Stomach smooth muscle (tissue), 2 donors: ENCODE results near the gene FAM9A.
"Not testable (repeated sequence)": the region's sequence is repeated elsewhere in the genome, so short reads cannot be mapped to it uniquely, and the experiment has no call there.

Experiments used
- H3K27ac ChIP-seq: one replicate; pipeline ENCODE4 v1.7.0; 2013; ENCODE audit warnings: mild to moderate bottlenecking, low read length, inconsistent platforms
- H3K27me3 ChIP-seq, 2 donors: one replicate each; pipeline ENCODE4 v1.7.0; 2013; ENCODE audit warnings: low read length in 2 of 2; ENCODE audit not compliant: insufficient read depth in 2 of 2, control insufficient read depth in 1 of 2
- H3K36me3 ChIP-seq, 2 donors: one replicate each; pipeline ENCODE4 v1.7.0; 2013; ENCODE audit warnings: low read length in 2 of 2; ENCODE audit not compliant: control insufficient read depth in 2 of 2, insufficient read depth in 2 of 2
- H3K4me1 ChIP-seq: one replicate; pipeline ENCODE4 v1.7.0; 2013; ENCODE audit warnings: low read length; ENCODE audit not compliant: control insufficient read depth, insufficient read depth
- H3K4me3 ChIP-seq, 2 donors: one replicate each; pipeline ENCODE4 v1.7.0; 2013; ENCODE audit warnings: low read length in 2 of 2
- H3K9ac ChIP-seq, 2 donors: one replicate each; pipeline ENCODE4 v1.7.0; 2013; ENCODE audit warnings: low read length in 2 of 2, mild to moderate bottlenecking in 1 of 2
- H3K9me3 ChIP-seq, 2 donors: one replicate each; pipeline ENCODE4 v1.7.0; 2013; ENCODE audit warnings: low read length in 2 of 2; ENCODE audit not compliant: control insufficient read depth in 2 of 2
- donor health status: healthy.
- donor health status: Pancreatic carcinoma.

FAM9A gene

GRCh38 chrX:8805046-8805445, 3.9 kb upstream of the FAM9A start:
- H3K27ac ChIP-seq, result no peak overlapping the region
- H3K36me3 ChIP-seq, result no peaks in the 10 kb centered on the region
- peaks cover 0 to 7% of the 10 kb centered on the region in 2 donors for H3K27me3 ChIP-seq

GRCh38 chrX:8803326-8803725, 2.1 kb upstream of the FAM9A start:
- Histone ChIP-seq H3K36me3 (no peaks in the 10 kb centered on the region), H3K27me3 (peaks cover 0 to 4% of the 10 kb centered on the region in 2 donors), H3K9me3 (no peaks in the 10 kb centered on the region), H3K4me3 (no peak overlapping the region), H3K27ac (no peak overlapping the region), H3K9ac (no peak overlapping the region), H3K4me1 (no peaks in the 10 kb centered on the region)

More at GRCh38 chrX:8805046-8805445, 3.9 kb upstream of the FAM9A start:
- Histone ChIP-seq H3K4me3 (no peak overlapping the region), H3K9ac (no peak overlapping the region), H3K9me3 (no peaks in the 10 kb centered on the region), H3K4me1 (no peaks in the 10 kb centered on the region)

GRCh38 chrX:8800351-8800750, 832 bp downstream of the FAM9A start:
- H3K9me3 ChIP-seq, H3K4me1 ChIP-seq, H3K27me3 ChIP-seq, H3K27ac ChIP-seq, H3K4me3 ChIP-seq, H3K9ac ChIP-seq, H3K36me3 ChIP-seq: not testable (repeated sequence)

- H3K9ac ChIP-seq, H3K27me3 ChIP-seq, H3K36me3 ChIP-seq, H3K4me3 ChIP-seq, H3K27ac ChIP-seq, H3K4me1 ChIP-seq, H3K9me3 ChIP-seq: not testable (repeated sequence)
Measured at GRCh38 chrX:8799281-8799680, 1.9 kb downstream of the FAM9A start.

- H3K27ac ChIP-seq, H3K36me3 ChIP-seq, H3K4me1 ChIP-seq, H3K27me3 ChIP-seq, H3K4me3 ChIP-seq, H3K9ac ChIP-seq, H3K9me3 ChIP-seq: not testable (repeated sequence)
Measured at GRCh38 chrX:8798702-8799101, 2.5 kb downstream of the FAM9A start.

- not testable (repeated sequence) for H3K4me1 ChIP-seq, H3K27me3 ChIP-seq, H3K27ac ChIP-seq, H3K9me3 ChIP-seq, H3K36me3 ChIP-seq, H3K4me3 ChIP-seq, H3K9ac ChIP-seq
Measured at GRCh38 chrX:8787119-8787518, 14.1 kb downstream of the FAM9A start.

GRCh38 chrX:8784162-8784561, 17.0 kb downstream of the FAM9A start:
- Histone ChIP-seq H3K27ac (no peak overlapping the region), H3K27me3 (peaks cover 0 to 8% of the 10 kb centered on the region in 2 donors), H3K9me3 (no peaks in the 10 kb centered on the region), H3K4me1 (no peaks in the 10 kb centered on the region), H3K4me3 (no peak overlapping the region), H3K9ac (no peak overlapping the region), H3K36me3 (no peaks in the 10 kb centered on the region)

GRCh38 chrX:8783714-8784098, 17.5 kb downstream of the FAM9A start:
- H3K4me1 ChIP-seq, result no peaks in the 10 kb centered on the region
- H3K9ac ChIP-seq, result no peak overlapping the region
- H3K27ac ChIP-seq, result no peak overlapping the region
- no peak overlapping the region for H3K4me3 ChIP-seq
- H3K9me3 ChIP-seq, result no peaks in the 10 kb centered on the region
- H3K36me3 ChIP-seq, result no peaks in the 10 kb centered on the region
- H3K27me3 ChIP-seq, result peaks cover 0 to 8% of the 10 kb centered on the region in 2 donors

GRCh38 chrX:8783097-8783713, 18.0 kb downstream of the FAM9A start:
- peak overlapping the region in 1 of 2 donors; percentile 44 for H3K4me3 ChIP-seq
- H3K9me3 ChIP-seq, result no peaks in the 10 kb centered on the region
- peaks cover 0 to 8% of the 10 kb centered on the region in 2 donors for H3K27me3 ChIP-seq
- no peak overlapping the region for H3K9ac ChIP-seq
- H3K36me3 ChIP-seq, result no peaks in the 10 kb centered on the region
- no peaks in the 10 kb centered on the region for H3K4me1 ChIP-seq
- no peak overlapping the region for H3K27ac ChIP-seq

- Histone ChIP-seq H3K27me3 (peaks cover 0 to 8% of the 10 kb centered on the region in 2 donors), H3K9me3 (no peaks in the 10 kb centered on the region), H3K4me1 (no peaks in the 10 kb centered on the region), H3K27ac (no peak overlapping the region), H3K36me3 (no peaks in the 10 kb centered on the region), H3K4me3 (peak overlapping the region in 1 of 2 donors; percentile 44), H3K9ac (no peak overlapping the region)
Measured at GRCh38 chrX:8782595-8782994, 18.6 kb downstream of the FAM9A start.

GRCh38 chrX:8781921-8782320, 19.3 kb downstream of the FAM9A start:
- not testable (repeated sequence) for H3K36me3 ChIP-seq, H3K27ac ChIP-seq, H3K9ac ChIP-seq, H3K27me3 ChIP-seq, H3K4me1 ChIP-seq, H3K9me3 ChIP-seq, H3K4me3 ChIP-seq
